HFFc6 (cell line): ENCODE data around the gene DEFB131B. TPM values are rescaled to one million over a fixed set of nuclear protein-coding genes. Genes with fewer than 3 reads are reported as not detected.

Source experiments
- DNase-seq: peaks from one replicate; pipeline ENCODE4 v3.0.0-alpha.2; 2018
- H3K27ac Mint-ChIP-seq: 2 replicates; pipeline ENCODE4 v1.8.0; 2020; ENCODE audit warnings: mild to moderate bottlenecking, mixed read lengths
- H3K27me3 Mint-ChIP-seq: 2 replicates; pipeline ENCODE4 v1.8.0; 2021; ENCODE audit warnings: mild to moderate bottlenecking, moderate library complexity, mixed read lengths; ENCODE audit not compliant: insufficient read depth
- H3K36me3 Mint-ChIP-seq: 2 replicates; pipeline ENCODE4 v1.8.0; 2021; ENCODE audit warnings: low read depth, mixed read lengths
- H3K4me1 Mint-ChIP-seq: 2 replicates; pipeline ENCODE4 v1.8.0; 2020; ENCODE audit warnings: low read depth, mixed read lengths
- H3K4me3 Mint-ChIP-seq: 2 replicates; pipeline ENCODE4 v1.8.0; 2020; ENCODE audit warnings: mild to moderate bottlenecking, moderate library complexity, mixed read lengths
- H3K9me3 Mint-ChIP-seq: 2 replicates; pipeline ENCODE4 v1.8.0; 2020; ENCODE audit warnings: mild to moderate bottlenecking, mixed read lengths
- total RNA-seq, 6 experiments: library from RNA; stranded (reverse); fragmentation: NEBNext Ultra II Directional; extraction: Animal tissue kit (Norgen Biotek cat#: 25700); gene quantifications; 2 replicates in 1 of 6; 3 replicates in 5 of 6; pipeline ENCODE4 v1.2.3, GENCODE V29; 2021
- TF ChIP-seq, protein P1 (sequence below): fragments of 200-600 bp; sonication (generic); IDR thresholded peaks from 2 replicates; pipeline ENCODE4 v1.5.0; 2021; ENCODE audit warnings: antibody characterized with exemption, mild to moderate bottlenecking

The DEFB131B gene
- total RNA-seq, 6 experiments from 2014 or later = not detected

DNA sequence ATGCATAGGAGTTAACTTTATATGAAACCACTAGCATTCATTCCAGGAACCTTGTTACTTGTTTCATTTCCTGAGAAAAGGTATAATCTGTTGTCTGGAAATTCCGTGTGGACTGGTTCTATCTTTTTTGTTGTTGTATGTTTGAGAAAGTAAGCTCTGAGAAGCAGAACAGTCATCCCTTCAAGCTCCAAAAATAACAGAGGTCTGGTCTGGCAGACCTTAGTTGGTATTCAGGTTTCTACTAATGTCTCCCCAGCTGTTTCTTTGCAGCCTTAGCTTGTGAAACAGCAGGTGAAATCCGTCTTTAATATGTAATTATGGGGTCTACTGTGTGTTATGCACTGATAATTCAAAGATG, 53.0 kb downstream of the DEFB131B start:
- TF ChIP-seq, protein P1, sequence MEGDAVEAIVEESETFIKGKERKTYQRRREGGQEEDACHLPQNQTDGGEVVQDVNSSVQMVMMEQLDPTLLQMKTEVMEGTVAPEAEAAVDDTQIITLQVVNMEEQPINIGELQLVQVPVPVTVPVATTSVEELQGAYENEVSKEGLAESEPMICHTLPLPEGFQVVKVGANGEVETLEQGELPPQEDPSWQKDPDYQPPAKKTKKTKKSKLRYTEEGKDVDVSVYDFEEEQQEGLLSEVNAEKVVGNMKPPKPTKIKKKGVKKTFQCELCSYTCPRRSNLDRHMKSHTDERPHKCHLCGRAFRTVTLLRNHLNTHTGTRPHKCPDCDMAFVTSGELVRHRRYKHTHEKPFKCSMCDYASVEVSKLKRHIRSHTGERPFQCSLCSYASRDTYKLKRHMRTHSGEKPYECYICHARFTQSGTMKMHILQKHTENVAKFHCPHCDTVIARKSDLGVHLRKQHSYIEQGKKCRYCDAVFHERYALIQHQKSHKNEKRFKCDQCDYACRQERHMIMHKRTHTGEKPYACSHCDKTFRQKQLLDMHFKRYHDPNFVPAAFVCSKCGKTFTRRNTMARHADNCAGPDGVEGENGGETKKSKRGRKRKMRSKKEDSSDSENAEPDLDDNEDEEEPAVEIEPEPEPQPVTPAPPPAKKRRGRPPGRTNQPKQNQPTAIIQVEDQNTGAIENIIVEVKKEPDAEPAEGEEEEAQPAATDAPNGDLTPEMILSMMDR = no peak
- peaks cover 60% of the 10 kb centered on the region for H3K4me1 Mint-ChIP-seq

DNA sequence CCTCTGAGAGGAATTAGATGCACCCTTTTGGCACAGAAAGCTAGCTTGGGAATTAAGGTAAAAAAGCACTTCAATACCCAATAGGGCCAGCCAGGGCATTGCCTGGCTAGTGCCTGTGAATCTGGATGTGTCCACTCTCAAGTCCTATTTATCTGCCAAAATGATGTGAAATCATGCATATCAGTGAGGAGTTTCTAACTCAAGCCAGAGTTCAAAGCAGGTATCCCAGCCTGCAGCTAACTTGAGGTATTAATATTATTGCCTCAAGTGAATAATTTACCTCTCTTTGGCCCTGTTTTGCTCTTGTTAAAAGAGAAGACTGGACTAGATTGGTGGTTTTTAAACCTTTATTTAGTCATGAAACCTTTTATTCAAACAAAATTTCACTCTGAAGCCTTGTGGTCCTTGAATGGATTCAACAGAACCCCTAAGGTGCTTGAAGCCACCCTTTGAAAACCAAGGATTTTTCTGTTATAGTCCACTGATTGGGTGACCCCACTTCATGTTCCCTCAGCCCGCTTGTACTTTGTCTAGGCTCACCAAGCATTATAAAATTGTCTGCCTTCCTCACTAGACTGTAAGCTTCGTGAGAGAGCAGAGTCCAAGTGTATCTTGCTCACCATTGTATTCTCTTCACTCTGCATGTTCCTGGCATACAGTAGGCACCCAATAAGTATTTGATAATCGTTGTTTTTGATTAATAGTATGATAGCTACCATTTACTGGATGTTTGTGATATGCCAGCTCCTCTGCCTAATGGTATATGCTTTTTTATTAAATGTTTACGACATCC, 55.1 kb downstream of the DEFB131B start:
- no peaks in the 10 kb centered on the region for H3K9me3 Mint-ChIP-seq
- no peak overlapping the region for H3K27ac Mint-ChIP-seq
- no peaks in the 10 kb centered on the region; the same call in 1 of the 2 replicates for H3K36me3 Mint-ChIP-seq
- peaks cover 68% of the 10 kb centered on the region for H3K4me1 Mint-ChIP-seq
- no peaks in the 10 kb centered on the region; the same call in none of the 2 replicates for H3K27me3 Mint-ChIP-seq
- TF ChIP-seq, protein P1 = no peak
- H3K4me3 Mint-ChIP-seq = no peak overlapping the region
- no peak for DNase-seq

More for the DNA sequence above, 53.0 kb downstream of the DEFB131B start:
- no peaks in the 10 kb centered on the region for H3K9me3 Mint-ChIP-seq
- H3K27me3 Mint-ChIP-seq = no peaks in the 10 kb centered on the region; the same call in 1 of the 2 replicates
- H3K27ac Mint-ChIP-seq = no peak overlapping the region
- DNase-seq = no peak
- no peaks in the 10 kb centered on the region; the same call in 1 of the 2 replicates for H3K36me3 Mint-ChIP-seq
- no peak overlapping the region for H3K4me3 Mint-ChIP-seq

Other genes starting within 250 kb of the DEFB131B start
- gene DEFB108B, start 45.3 kb upstream of the DEFB131B start, total RNA-seq = not detected
- gene XNDC1N, start 50.1 kb downstream of the DEFB131B start, total RNA-seq = 1 to 10 TPM; 2.3 to 4.0 (median 3.4) TPM
- 10 to 100 TPM; 36.7 to 41.6 (median 38.7) TPM for gene RNF121, start 50.6 kb downstream of the DEFB131B start, total RNA-seq
- gene IL18BP, start 120.5 kb downstream of the DEFB131B start, total RNA-seq = 1 to 10 TPM; 1.5 to 2.3 (median 1.8) TPM
- 100 to 1,000 TPM; 127 to 148 (median 137) TPM for gene NUMA1, start 202.1 kb downstream of the DEFB131B start, total RNA-seq
- gene LRRC51, start 202.4 kb downstream of the DEFB131B start, total RNA-seq = 10 to 100 TPM in 1 of 6 experiments, 1 to 10 TPM in 5; 7.4 to 12.4 (median 8.5) TPM
- 100 to 1,000 TPM; 131 to 170 (median 145) TPM for gene LAMTOR1, start 224.8 kb downstream of the DEFB131B start, total RNA-seq
- not detected for gene TOMT, start 227.5 kb downstream of the DEFB131B start, total RNA-seq
- gene ANAPC15, start 234.2 kb downstream of the DEFB131B start, total RNA-seq = 100 to 1,000 TPM in 3 of 6 experiments, 10 to 100 TPM in 3; 83.0 to 119 (median 95.8) TPM